HCT116 (cell line): ENCODE measurements around the gene ABCA8. TPM values are rescaled to one million over a fixed set of nuclear protein-coding genes. Genes with fewer than 3 reads are reported as not detected.

Experiments used
- ATAC-seq: fragments of 200-7000 bp; cut with Tn5 transposase; 2 replicates; pipeline ENCODE4 v1.9.1; 2020; ENCODE audit warnings: mild to moderate bottlenecking, moderate library complexity
- BruUV-seq: library from RNA; stranded (reverse); fragments of 400-500 nt; replicated peaks from 2 replicates; lab custom pipeline; 2021; lab: Mats Ljungman, UMichigan
- CTCF ChIA-PET: fragments of 300-600 bp; sonication (Branson Sonifier 250); formaldehyde crosslinking; loops from one replicate; lab custom pipeline; 2021; ENCODE audit warnings: antibody characterized with exemption; lab: Charles Lee
- POLR2A ChIA-PET: fragments of 300-600, 350-600 bp; sonication (Branson Sonifier 250); formaldehyde crosslinking; loops from one replicate; lab custom pipeline; 2021; ENCODE audit warnings: antibody characterized with exemption; lab: Charles Lee
- RAD21 ChIA-PET, 2 experiments: fragments of 300-600 bp; sonication (Branson Sonifier 250); formaldehyde crosslinking; loops; one replicate each; lab custom pipeline; 2023; ENCODE audit warnings: low total read pairs in 2 of 2; ENCODE audit not compliant: uncharacterized antibody in 2 of 2, unreplicated experiment in 2 of 2, low non-redundant PET in 1 of 2; lab: Charles Lee
- DNase-seq: peaks from one replicate; pipeline ENCODE4 v3.0.0-alpha.2; 2010; ENCODE audit warnings: low read depth, low spot score
- H2AFZ ChIP-seq: fragments of 200-600 bp; shearing (Covaris generic), sonication (generic); 2 replicates; pipeline ENCODE4 v1.6.1; 2017; ENCODE audit warnings: low read depth, mixed run types, mixed read lengths, antibody characterized with exemption, low read length; ENCODE audit not compliant: poor library complexity, severe bottlenecking
- H3K27ac ChIP-seq: 2 replicates; pipeline ENCODE4 v1.5.1; 2012; ENCODE audit warnings: low read depth, low read length
- H3K27me3 ChIP-seq: fragments of 200-600 bp; sonication (generic); 2 replicates; pipeline ENCODE4 v1.6.1; 2016; ENCODE audit warnings: mixed run types, low read length, mixed read lengths; ENCODE audit not compliant: insufficient read depth
- H3K36me3 ChIP-seq, 2 experiments: fragments of 200-500 bp in 1 of 2; fragments of 200-600 bp in 1 of 2; sonication (Bioruptor generic) in 1 of 2; sonication (generic) in 1 of 2; 2 replicates each; pipeline versions ENCODE4 v1.5.1 to v1.6.1; 2014 to 2016; ENCODE audit warnings: low read length in 2 of 2, inconsistent platforms in 1 of 2, mixed read lengths in 1 of 2, mixed run types in 1 of 2; ENCODE audit not compliant: insufficient read depth in 2 of 2, control insufficient read depth in 1 of 2
- H3K4me1 ChIP-seq, 2 experiments: fragments of 200-600 bp in 1 of 2; sonication (generic) in 1 of 2; 2 replicates each; pipeline versions ENCODE4 v1.5.1 to v1.6.1; 2012 to 2017; ENCODE audit warnings: low read length in 2 of 2, inconsistent platforms in 1 of 2, mild to moderate bottlenecking in 1 of 2, mixed read lengths in 1 of 2, mixed run types in 1 of 2, moderate library complexity in 1 of 2; ENCODE audit not compliant: insufficient read depth in 2 of 2, control insufficient read depth in 1 of 2
- H3K4me2 ChIP-seq: fragments of 200-600 bp; sonication (generic); 2 replicates; pipeline ENCODE4 v1.6.1; 2017; ENCODE audit warnings: mixed run types, low read length, mixed read lengths
- H3K4me3 ChIP-seq, 2 experiments: fragments of 200-600 bp in 1 of 2; sonication (generic) in 1 of 2; replicated peaks in 1 of 2; 2 replicates each; pipeline ENCODE4 v1.5.1; 2011 to 2016; ENCODE audit warnings: low read length in 2 of 2, control low read depth in 1 of 2, low read depth in 1 of 2, mild to moderate bottlenecking in 1 of 2, mixed read lengths in 1 of 2, mixed run types in 1 of 2
- H3K79me2 ChIP-seq: fragments of 200-600 bp; sonication (generic); 2 replicates; pipeline ENCODE4 v1.6.1; 2017; ENCODE audit warnings: mild to moderate bottlenecking, mixed run types, low read length, moderate library complexity, mixed read lengths; ENCODE audit not compliant: insufficient read depth
- H3K9ac ChIP-seq: fragments of 200-600 bp; sonication (generic); 2 replicates; pipeline ENCODE4 v1.6.1; 2016; ENCODE audit warnings: low read length, mixed read lengths
- H3K9me2 ChIP-seq: fragments of 200-600 bp; sonication (generic), shearing (Covaris generic); 2 replicates; pipeline ENCODE4 v1.6.1; 2017; ENCODE audit warnings: mixed run types, mild to moderate bottlenecking, moderate library complexity; ENCODE audit not compliant: insufficient read depth
- H3K9me3 ChIP-seq, 2 experiments: fragments of 200-500 bp in 1 of 2; fragments of 200-600 bp in 1 of 2; sonication (Bioruptor generic) in 1 of 2; sonication (generic) in 1 of 2; 2 replicates each; pipeline ENCODE4 v1.6.1; 2014 to 2017; ENCODE audit warnings: low read length in 2 of 2, mixed read lengths in 2 of 2, inconsistent platforms in 1 of 2, low read depth in 1 of 2, mild to moderate bottlenecking in 1 of 2, mixed run types in 1 of 2, moderate library complexity in 1 of 2; ENCODE audit not compliant: control insufficient read depth in 1 of 2, insufficient read depth in 1 of 2
- H4K20me1 ChIP-seq: fragments of 200-600 bp; sonication (generic), shearing (Covaris generic); 2 replicates; pipeline ENCODE4 v1.6.1; 2017; ENCODE audit warnings: mixed run types, mild to moderate bottlenecking, moderate library complexity; ENCODE audit not compliant: insufficient read depth
- ATF3 ChIP-seq: IDR thresholded peaks from 2 replicates; pipeline ENCODE4 v1.6.1; 2012
- CEBPB ChIP-seq: IDR thresholded peaks from 2 replicates; pipeline ENCODE4 v1.6.1; 2012; ENCODE audit warnings: low read depth
- CTCF ChIP-seq, 3 experiments: fragments of 200-600 bp in 1 of 3; sonication (generic) in 1 of 3; IDR thresholded peaks in 2 of 3; conservative IDR thresholded peaks in 1 of 3; 2 replicates each; pipeline ENCODE4 v1.5.1; 2012 to 2017; ENCODE audit warnings: low read depth in 2 of 3, low read length in 2 of 3, antibody characterized with exemption in 1 of 3, borderline replicate concordance in 1 of 3, control low read depth in 1 of 3, mild to moderate bottlenecking in 1 of 3, mixed read lengths in 1 of 3, mixed run types in 1 of 3, moderate library complexity in 1 of 3; ENCODE audit not compliant: insufficient read depth in 1 of 3
- ELF1 ChIP-seq: IDR thresholded peaks from 2 replicates; pipeline ENCODE4 v1.6.1; 2012; ENCODE audit warnings: low read depth, borderline replicate concordance
- EZH2 ChIP-seq: fragments of 200-600 bp; sonication (generic); IDR thresholded peaks from 2 replicates; pipeline ENCODE4 v1.6.1; 2017; ENCODE audit warnings: antibody characterized with exemption, mixed run types
- EZH2phosphoT487 ChIP-seq: fragments of 200-600 bp; IDR thresholded peaks from 2 replicates; pipeline ENCODE4 v1.6.1; 2018; ENCODE audit warnings: antibody characterized with exemption, borderline replicate concordance
- POLR2A ChIP-seq: IDR thresholded peaks from 2 replicates; pipeline ENCODE4 v1.7.0; 2011; ENCODE audit warnings: borderline replicate concordance; ENCODE audit not compliant: insufficient read depth, insufficient read length; ENCODE audit errors: extremely low read depth
- POLR2AphosphoS5 ChIP-seq: IDR thresholded peaks from 2 replicates; pipeline ENCODE4 v1.6.1; 2011; ENCODE audit warnings: mild to moderate bottlenecking, low read depth, low read length, moderate library complexity
- RAD21 ChIP-seq: IDR thresholded peaks from 2 replicates; pipeline ENCODE4 v1.6.1; 2012; ENCODE audit warnings: low read depth, mild to moderate bottlenecking
- YY1 ChIP-seq: IDR thresholded peaks from 2 replicates; pipeline ENCODE4 v1.6.1; 2011; ENCODE audit warnings: low read length, low read depth, moderate library complexity, mild to moderate bottlenecking; ENCODE audit not compliant: insufficient replicate concordance; ENCODE audit errors: extremely low read depth
- ZBTB33 ChIP-seq: IDR thresholded peaks from 2 replicates; pipeline ENCODE4 v1.6.1; 2011; ENCODE audit warnings: mild to moderate bottlenecking, low read length, moderate library complexity; ENCODE audit not compliant: insufficient replicate concordance; ENCODE audit errors: extremely low read depth
- ZFX ChIP-seq: fragments of 450-650 bp; IDR thresholded peaks from 2 replicates; pipeline ENCODE4 v1.6.1; 2017
- intact Hi-C: fragments of 100-400 bp; cut with micrococcal nuclease; formaldehyde crosslinking; loops from 2 replicates; pipeline ENCODE4 v1.10.0; 2022
- total RNA-seq: library from RNA; stranded (reverse); gene quantifications from one replicate; pipeline ENCODE4 v1.2.1, GENCODE V29; 2021; ENCODE audit not compliant: unreplicated experiment
- TF ChIP-seq, protein P1 (sequence below): IDR thresholded peaks from 2 replicates; pipeline ENCODE4 v1.6.1; 2012

Gene ABCA8
- total RNA-seq, 1 experiment from 2014 or later = 0.44 TPM

DNA sequence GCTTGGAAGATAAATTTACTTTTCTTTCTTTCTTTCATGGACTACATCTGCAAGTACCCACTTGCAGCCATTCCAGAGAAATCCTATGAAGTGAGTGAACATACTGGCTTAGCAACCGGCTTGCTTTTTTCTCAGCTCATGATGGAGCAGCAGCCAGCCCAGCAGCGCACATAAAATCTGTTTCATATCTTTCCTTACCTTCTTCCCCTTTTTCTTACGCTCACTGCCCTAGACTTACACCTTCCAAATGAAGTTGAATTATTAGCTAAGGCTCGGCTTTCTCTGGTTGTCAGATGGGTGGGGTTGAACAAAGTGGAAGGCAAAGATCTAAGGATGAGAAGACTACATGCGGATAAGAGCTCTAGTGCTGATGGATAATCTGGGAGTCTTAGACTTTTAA lies 13.9 kb upstream of the ABCA8 start:
- H3K27me3 ChIP-seq = no peaks in the 10 kb centered on the region
- H3K36me3 ChIP-seq = no peaks in the 10 kb centered on the region
- H3K9ac ChIP-seq = no peak overlapping the region
- intact Hi-C loops = no loop called here
- no peaks in the 10 kb centered on the region for H4K20me1 ChIP-seq
- CTCF ChIA-PET = interaction anchor here (3.0 to 3.4 kb wide), 2 partner anchors 193 to 197 kb away, joined by 9 to 12 read pairs; no protein-coding TSS in a partner anchor
- no peaks in the 10 kb centered on the region for H3K79me2 ChIP-seq
- no peak for DNase-seq
- no peak overlapping the region for H3K27ac ChIP-seq
- RAD21 ChIA-PET = no interaction called here
- H3K4me1 ChIP-seq = no peaks in the 10 kb centered on the region
- BruUV-seq = no TSS peak
- POLR2A ChIA-PET = no interaction called here
- H2AFZ ChIP-seq = no peak overlapping the region
- TF ChIP-seq, protein P1, sequence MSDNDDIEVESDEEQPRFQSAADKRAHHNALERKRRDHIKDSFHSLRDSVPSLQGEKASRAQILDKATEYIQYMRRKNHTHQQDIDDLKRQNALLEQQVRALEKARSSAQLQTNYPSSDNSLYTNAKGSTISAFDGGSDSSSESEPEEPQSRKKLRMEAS = no peak
- TF ChIP-seq EZH2phosphoT487 = no peak
- TF ChIP-seq EZH2 = no peak
- TF ChIP-seq CEBPB = no peak
- TF ChIP-seq POLR2A = no peak
- no peak for TF ChIP-seq ZBTB33
- no peak for TF ChIP-seq ELF1
- TF ChIP-seq ZFX = no peak
- no peak for ATAC-seq
- no peak overlapping the region for H3K4me2 ChIP-seq
- no peak overlapping the region for H3K4me3 ChIP-seq
- H3K9me3 ChIP-seq = no peaks in the 10 kb centered on the region
- H3K9me2 ChIP-seq = no peaks in the 10 kb centered on the region

GRCh38 chr17:68963958-68964357 lies 8.8 kb upstream of the ABCA8 start:
- no peaks in the 10 kb centered on the region for H3K36me3 ChIP-seq
- intact Hi-C loops = no loop called here
- H3K27me3 ChIP-seq = no peaks in the 10 kb centered on the region
- CTCF ChIA-PET = no interaction called here
- POLR2A ChIA-PET = no interaction called here
- no peaks in the 10 kb centered on the region for H4K20me1 ChIP-seq
- H3K4me3 ChIP-seq = no peak overlapping the region
- RAD21 ChIA-PET = no interaction called here
- no peak overlapping the region for H3K27ac ChIP-seq
- no peak overlapping the region for H3K9ac ChIP-seq
- H3K4me1 ChIP-seq = no peaks in the 10 kb centered on the region
- no peaks in the 10 kb centered on the region for H3K79me2 ChIP-seq
- no peak for TF ChIP-seq YY1
- no peak for TF ChIP-seq CEBPB
- TF ChIP-seq RAD21 = no peak
- TF ChIP-seq, protein P1 = no peak
- TF ChIP-seq CTCF (IDR thresholded peaks at IDR 0.05 in 2 of 3, conservative IDR thresholded peaks at IDR 0.05 in 1 of 3; ENCODE audit: borderline replicate concordance in 1 of 3, insufficient read depth in 1 of 3, low read depth in 2 of 3, low read length in 2 of 3) = no peak
- TF ChIP-seq POLR2AphosphoS5 = no peak
- no peak for TF ChIP-seq ATF3
- H2AFZ ChIP-seq = no peak overlapping the region
- ATAC-seq (no peak), DNase-seq (no peak)
- no TSS peak for BruUV-seq
- H3K4me2 ChIP-seq = no peak overlapping the region
- H3K9me3 ChIP-seq = no peaks in the 10 kb centered on the region
- H3K9me2 ChIP-seq = no peaks in the 10 kb centered on the region
